ENCODE results near the gene ZBTB40.

The ZBTB40 gene

DNA sequence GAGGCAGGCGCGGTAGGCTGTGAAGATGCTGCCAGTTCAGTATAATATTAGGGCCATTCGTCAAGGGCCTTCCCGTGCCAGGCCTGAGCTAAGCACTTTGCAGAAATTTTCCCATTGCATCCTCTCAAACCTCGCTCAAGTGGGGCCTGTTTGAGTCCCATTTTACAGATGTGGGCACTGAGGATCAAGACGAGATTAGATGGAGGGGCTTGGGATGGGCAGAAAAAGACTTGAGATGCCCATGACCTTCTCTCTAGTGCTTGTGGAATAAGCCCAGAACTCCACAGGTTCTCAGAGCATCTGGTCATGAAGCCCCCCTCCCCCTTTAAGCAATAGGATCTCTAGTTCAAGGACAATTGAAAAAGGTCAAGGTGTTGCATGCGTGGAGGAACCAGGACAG is 121.6 kb downstream of the ZBTB40 start:
- TF ChIP-seq, protein P1, sequence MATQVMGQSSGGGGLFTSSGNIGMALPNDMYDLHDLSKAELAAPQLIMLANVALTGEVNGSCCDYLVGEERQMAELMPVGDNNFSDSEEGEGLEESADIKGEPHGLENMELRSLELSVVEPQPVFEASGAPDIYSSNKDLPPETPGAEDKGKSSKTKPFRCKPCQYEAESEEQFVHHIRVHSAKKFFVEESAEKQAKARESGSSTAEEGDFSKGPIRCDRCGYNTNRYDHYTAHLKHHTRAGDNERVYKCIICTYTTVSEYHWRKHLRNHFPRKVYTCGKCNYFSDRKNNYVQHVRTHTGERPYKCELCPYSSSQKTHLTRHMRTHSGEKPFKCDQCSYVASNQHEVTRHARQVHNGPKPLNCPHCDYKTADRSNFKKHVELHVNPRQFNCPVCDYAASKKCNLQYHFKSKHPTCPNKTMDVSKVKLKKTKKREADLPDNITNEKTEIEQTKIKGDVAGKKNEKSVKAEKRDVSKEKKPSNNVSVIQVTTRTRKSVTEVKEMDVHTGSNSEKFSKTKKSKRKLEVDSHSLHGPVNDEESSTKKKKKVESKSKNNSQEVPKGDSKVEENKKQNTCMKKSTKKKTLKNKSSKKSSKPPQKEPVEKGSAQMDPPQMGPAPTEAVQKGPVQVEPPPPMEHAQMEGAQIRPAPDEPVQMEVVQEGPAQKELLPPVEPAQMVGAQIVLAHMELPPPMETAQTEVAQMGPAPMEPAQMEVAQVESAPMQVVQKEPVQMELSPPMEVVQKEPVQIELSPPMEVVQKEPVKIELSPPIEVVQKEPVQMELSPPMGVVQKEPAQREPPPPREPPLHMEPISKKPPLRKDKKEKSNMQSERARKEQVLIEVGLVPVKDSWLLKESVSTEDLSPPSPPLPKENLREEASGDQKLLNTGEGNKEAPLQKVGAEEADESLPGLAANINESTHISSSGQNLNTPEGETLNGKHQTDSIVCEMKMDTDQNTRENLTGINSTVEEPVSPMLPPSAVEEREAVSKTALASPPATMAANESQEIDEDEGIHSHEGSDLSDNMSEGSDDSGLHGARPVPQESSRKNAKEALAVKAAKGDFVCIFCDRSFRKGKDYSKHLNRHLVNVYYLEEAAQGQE (IDR thresholded peaks at IDR 0.05; ENCODE audit: insufficient read depth in 1 of 2, low read depth in 2 of 2, low read length in 2 of 2) = no peak
- no peak for TF ChIP-seq FOXP2 (optimal IDR thresholded peaks at IDR 0.05; ENCODE audit: borderline replicate concordance, extremely low read depth, extremely low read length, insufficient read depth)
- TF ChIP-seq POLR2AphosphoS5 (IDR thresholded peaks at IDR 0.05; ENCODE audit: low read depth, low read length) = no peak
- no peak for TF ChIP-seq TAF1 (IDR thresholded peaks at IDR 0.05; ENCODE audit: borderline replicate concordance, insufficient read depth, low read length)
- TF ChIP-seq SIN3A (IDR thresholded peaks at IDR 0.05; ENCODE audit: borderline replicate concordance, insufficient read depth, low read length) = no peak

DNA sequence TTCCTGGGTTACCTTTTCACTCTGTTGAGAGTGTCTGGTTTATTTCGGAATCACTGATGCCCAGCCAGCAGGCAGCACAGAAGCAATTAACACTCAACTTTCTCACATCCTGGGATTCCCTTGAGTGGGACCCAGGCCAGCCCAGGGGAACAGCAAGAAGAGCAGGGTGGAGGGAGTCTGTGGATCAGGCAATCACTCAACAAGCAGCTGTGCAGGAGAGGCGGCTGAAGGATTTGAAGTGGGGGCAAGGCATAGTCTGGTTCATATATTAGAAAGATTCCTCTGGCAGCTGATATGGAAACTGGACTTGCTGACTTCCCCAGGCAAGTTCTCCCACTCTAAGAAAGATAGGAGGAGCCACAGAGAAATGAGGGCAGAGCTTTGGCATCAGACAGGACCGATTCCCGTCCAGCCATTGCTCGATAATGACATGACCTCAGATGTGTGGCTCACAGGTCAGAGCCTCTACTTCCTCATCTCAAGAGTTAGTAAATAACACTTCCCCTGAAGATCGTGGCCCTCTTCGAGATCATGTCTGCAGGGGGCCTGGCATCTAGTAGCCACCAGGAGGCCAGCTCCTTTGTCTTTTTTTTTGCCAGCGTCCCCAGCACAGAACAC is 124.0 kb downstream of the ZBTB40 start:
- no peak for TF ChIP-seq FOXP2 (optimal IDR thresholded peaks at IDR 0.05; ENCODE audit: borderline replicate concordance, extremely low read depth, extremely low read length, insufficient read depth)
- TF ChIP-seq, protein P1 (IDR thresholded peaks at IDR 0.05; ENCODE audit: insufficient read depth in 1 of 2, low read depth in 2 of 2, low read length in 2 of 2) = no peak
- no peak for TF ChIP-seq POLR2AphosphoS5 (IDR thresholded peaks at IDR 0.05; ENCODE audit: low read depth, low read length)
- no peak for TF ChIP-seq SIN3A (IDR thresholded peaks at IDR 0.05; ENCODE audit: borderline replicate concordance, insufficient read depth, low read length)
- no peak for TF ChIP-seq TAF1 (IDR thresholded peaks at IDR 0.05; ENCODE audit: borderline replicate concordance, insufficient read depth, low read length)

DNA sequence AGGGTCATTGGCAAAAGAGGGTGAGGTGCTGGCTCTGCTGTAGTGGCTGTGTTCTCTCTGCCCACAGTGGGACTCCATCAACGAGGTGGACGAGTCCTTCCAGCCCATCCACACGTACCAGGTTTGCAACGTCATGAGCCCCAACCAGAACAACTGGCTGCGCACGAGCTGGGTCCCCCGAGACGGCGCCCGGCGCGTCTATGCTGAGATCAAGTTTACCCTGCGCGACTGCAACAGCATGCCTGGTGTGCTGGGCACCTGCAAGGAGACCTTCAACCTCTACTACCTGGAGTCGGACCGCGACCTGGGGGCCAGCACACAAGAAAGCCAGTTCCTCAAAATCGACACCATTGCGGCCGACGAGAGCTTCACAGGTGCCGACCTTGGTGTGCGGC is 124.5 kb downstream of the ZBTB40 start:
- TF ChIP-seq TAF1 (IDR thresholded peaks at IDR 0.05; ENCODE audit: borderline replicate concordance, insufficient read depth, low read length) (no peak), FOXP2 (optimal IDR thresholded peaks at IDR 0.05; ENCODE audit: borderline replicate concordance, extremely low read depth, extremely low read length, insufficient read depth) (no peak), SIN3A (IDR thresholded peaks at IDR 0.05; ENCODE audit: borderline replicate concordance, insufficient read depth, low read length) (no peak), POLR2AphosphoS5 (IDR thresholded peaks at IDR 0.05; ENCODE audit: low read depth, low read length) (no peak)
- TF ChIP-seq, protein P1 (IDR thresholded peaks at IDR 0.05; ENCODE audit: insufficient read depth in 1 of 2, low read depth in 2 of 2, low read length in 2 of 2) = no peak

DNA sequence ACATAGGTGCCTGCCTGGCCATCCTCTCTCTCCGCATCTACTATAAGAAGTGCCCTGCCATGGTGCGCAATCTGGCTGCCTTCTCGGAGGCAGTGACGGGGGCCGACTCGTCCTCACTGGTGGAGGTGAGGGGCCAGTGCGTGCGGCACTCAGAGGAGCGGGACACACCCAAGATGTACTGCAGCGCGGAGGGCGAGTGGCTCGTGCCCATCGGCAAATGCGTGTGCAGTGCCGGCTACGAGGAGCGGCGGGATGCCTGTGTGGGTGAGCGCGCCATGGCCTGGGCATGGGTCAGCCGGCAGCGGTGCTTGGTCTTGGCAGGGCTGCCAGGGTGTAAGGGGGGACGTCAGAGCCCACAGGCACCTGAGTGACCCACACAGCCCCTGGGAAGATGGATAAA is 125.0 kb downstream of the ZBTB40 start:
- TF ChIP-seq POLR2AphosphoS5 (IDR thresholded peaks at IDR 0.05; ENCODE audit: low read depth, low read length) (no peak), SIN3A (IDR thresholded peaks at IDR 0.05; ENCODE audit: borderline replicate concordance, insufficient read depth, low read length) (no peak), TAF1 (IDR thresholded peaks at IDR 0.05; ENCODE audit: borderline replicate concordance, insufficient read depth, low read length) (no peak), FOXP2 (optimal IDR thresholded peaks at IDR 0.05; ENCODE audit: borderline replicate concordance, extremely low read depth, extremely low read length, insufficient read depth) (no peak)
- TF ChIP-seq, protein P1 (IDR thresholded peaks at IDR 0.05; ENCODE audit: insufficient read depth in 1 of 2, low read depth in 2 of 2, low read length in 2 of 2) = no peak

All from PFSK-1 (cell line).